HG02852 (cell line): ENCODE results near the gene LRRC74A.

Experiments
- ATAC-seq: cut with Tn5 transposase; IDR thresholded peaks from one replicate; pipeline ENCODE4 v1.9.1; 2021; ENCODE audit warnings: mild to moderate bottlenecking, moderate library complexity; ENCODE audit not compliant: unreplicated experiment

Gene LRRC74A

DNA sequence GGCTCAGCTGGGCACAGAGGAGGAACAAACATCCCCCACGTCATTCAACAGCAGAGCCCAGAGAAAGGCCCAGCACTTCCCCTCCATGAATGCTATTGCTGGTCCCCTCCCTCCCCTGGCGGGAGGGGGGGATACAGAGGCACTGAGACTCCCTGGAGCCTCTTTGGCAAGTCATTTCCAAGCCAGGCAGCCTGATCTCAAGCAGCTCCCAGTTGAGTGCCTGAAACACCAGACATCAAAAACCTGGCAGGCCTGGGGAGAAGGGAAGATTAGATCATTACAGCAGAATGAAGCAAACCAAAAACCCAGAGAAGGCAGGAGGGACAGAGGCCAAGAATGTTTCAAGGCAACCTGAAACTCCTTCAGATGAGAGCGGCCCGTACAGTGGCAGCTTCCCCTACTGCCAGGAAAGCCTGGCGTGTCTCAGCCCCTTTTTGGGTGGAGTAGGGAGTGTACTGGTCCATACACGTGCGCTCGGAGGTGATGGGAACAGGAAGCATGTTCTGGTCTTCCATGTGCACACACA, 92.1 kb downstream of the LRRC74A start:
- ATAC-seq = no peak

DNA sequence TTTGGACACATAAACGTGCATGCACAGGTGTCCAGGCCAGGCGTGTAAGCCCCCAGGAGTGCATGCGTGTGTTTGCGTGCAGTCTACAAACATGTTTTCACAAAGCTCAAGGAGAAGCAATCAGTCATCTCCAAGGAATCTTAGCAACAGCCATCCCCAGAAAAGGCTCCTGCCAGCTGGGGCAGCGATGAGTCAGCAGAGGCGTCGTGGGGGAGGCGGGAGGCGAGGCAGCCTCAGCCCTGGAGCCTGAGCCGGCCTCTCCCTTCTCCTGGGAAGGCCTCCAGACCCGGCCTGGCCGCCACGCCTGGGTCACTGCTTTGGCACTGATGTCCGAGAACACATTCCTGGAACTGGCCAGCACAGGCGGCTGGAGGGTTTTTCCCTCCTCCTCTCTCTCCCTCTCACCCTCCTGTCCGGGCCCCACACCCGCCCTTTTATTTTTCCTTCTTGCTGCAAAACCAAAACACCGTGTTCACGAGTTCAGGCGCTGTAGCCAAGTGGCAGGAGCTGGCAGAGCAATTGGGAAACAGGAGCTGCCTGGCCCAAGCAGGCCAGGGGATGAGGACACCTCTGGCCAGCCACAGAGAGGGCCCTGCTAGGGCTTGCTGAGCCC, 92.7 kb downstream of the LRRC74A start:
- ATAC-seq = no peak
